ENCODE data around the gene AKAP13.

DNA sequence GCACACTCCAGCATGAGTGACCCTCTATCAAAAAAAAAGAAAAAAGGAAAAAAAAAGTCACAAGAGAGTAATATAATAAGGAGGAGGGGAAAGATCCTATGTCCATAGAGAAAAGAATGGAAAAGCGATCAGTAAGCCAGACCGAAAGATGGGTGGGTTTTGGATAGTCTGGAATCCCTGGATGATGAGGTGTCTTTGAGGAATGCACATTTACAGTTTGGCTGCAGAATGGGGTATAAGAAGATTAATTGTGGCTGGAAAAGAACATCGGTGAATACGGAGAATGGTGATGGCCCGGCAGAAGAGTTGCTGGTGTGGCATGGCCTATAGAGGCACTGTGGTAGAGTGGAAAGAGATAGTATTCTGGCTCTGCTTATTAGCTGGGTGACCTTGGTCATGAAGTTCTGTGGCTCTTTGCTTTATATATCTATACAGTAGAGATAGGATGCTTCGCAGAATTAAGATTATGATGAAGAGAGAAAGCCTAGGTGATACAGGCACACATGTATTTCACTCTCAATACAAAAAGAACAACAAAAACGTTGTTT, 187.9 kb downstream of the AKAP13 start:
- TF ChIP-seq, protein P1, sequence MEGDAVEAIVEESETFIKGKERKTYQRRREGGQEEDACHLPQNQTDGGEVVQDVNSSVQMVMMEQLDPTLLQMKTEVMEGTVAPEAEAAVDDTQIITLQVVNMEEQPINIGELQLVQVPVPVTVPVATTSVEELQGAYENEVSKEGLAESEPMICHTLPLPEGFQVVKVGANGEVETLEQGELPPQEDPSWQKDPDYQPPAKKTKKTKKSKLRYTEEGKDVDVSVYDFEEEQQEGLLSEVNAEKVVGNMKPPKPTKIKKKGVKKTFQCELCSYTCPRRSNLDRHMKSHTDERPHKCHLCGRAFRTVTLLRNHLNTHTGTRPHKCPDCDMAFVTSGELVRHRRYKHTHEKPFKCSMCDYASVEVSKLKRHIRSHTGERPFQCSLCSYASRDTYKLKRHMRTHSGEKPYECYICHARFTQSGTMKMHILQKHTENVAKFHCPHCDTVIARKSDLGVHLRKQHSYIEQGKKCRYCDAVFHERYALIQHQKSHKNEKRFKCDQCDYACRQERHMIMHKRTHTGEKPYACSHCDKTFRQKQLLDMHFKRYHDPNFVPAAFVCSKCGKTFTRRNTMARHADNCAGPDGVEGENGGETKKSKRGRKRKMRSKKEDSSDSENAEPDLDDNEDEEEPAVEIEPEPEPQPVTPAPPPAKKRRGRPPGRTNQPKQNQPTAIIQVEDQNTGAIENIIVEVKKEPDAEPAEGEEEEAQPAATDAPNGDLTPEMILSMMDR (IDR thresholded peaks at IDR 0.05; ENCODE audit: poor library complexity, severe bottlenecking), result no peak
- TF ChIP-seq EP300 (conservative IDR thresholded peaks at IDR 0.05; ENCODE audit: poor library complexity, severe bottlenecking) (no peak), POLR2AphosphoS5 (IDR thresholded peaks at IDR 0.05) (no peak), SMC3 (conservative IDR thresholded peaks at IDR 0.05; ENCODE audit: poor library complexity) (no peak), EZH2 (IDR thresholded peaks at IDR 0.05; ENCODE audit: borderline replicate concordance, insufficient read depth, low read length, poor library complexity, severe bottlenecking) (no peak), TAF1 (IDR thresholded peaks at IDR 0.05; ENCODE audit: low read depth) (no peak)
- TF ChIP-seq, protein P2, sequence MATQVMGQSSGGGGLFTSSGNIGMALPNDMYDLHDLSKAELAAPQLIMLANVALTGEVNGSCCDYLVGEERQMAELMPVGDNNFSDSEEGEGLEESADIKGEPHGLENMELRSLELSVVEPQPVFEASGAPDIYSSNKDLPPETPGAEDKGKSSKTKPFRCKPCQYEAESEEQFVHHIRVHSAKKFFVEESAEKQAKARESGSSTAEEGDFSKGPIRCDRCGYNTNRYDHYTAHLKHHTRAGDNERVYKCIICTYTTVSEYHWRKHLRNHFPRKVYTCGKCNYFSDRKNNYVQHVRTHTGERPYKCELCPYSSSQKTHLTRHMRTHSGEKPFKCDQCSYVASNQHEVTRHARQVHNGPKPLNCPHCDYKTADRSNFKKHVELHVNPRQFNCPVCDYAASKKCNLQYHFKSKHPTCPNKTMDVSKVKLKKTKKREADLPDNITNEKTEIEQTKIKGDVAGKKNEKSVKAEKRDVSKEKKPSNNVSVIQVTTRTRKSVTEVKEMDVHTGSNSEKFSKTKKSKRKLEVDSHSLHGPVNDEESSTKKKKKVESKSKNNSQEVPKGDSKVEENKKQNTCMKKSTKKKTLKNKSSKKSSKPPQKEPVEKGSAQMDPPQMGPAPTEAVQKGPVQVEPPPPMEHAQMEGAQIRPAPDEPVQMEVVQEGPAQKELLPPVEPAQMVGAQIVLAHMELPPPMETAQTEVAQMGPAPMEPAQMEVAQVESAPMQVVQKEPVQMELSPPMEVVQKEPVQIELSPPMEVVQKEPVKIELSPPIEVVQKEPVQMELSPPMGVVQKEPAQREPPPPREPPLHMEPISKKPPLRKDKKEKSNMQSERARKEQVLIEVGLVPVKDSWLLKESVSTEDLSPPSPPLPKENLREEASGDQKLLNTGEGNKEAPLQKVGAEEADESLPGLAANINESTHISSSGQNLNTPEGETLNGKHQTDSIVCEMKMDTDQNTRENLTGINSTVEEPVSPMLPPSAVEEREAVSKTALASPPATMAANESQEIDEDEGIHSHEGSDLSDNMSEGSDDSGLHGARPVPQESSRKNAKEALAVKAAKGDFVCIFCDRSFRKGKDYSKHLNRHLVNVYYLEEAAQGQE (IDR thresholded peaks at IDR 0.05; ENCODE audit: borderline replicate concordance), result no peak

All from neural cell (in vitro differentiated cells).